GM19193 (cell line): ENCODE measurements around the gene PLTP.
A peak's percentile ranks its signal among the peaks of the same experiment; 100 is the strongest.

ENCODE experiments used
- POLR2A ChIP-seq: IDR thresholded peaks from 4 replicates; pipeline ENCODE4 v1.6.1; 2011; ENCODE audit not compliant: insufficient read depth, insufficient read length; ENCODE audit errors: extremely low read depth

The PLTP gene

DNA sequence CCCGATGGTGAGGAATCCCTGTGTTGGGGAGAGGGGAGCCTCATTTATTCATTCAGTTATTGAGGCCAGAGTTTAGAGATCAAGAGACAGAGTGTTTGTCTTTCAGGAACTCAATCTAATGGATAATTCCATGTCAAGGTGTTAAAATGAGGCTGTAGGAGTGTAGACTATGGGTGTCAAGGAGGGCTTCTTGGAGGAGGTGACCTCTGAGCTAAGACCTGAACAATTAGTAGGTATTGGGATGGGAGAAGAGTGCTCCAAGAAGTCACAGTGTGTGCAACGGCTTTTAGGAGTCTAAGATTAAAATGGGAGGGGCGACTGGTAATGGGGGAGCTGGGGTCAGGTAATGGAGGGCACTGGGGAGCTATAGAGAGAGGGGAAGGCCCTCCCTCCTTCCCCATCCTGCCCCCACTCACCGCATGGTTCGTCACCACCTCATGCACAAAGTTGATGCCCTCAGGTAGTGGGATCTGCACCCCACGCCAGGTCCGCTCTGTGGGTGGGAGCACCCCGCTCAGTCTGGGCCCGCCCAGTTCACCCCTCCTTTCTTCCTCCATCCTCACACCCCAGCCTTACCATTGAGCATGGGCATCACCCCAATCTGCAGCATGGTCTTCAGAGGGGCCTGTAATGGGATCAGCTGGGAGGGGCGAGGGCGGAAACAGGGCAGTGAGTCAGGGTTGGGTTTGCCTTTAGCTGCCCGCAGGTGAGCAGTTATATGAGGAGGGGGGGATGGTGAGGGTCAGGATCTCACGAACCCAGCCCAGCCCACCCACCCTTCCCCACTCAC, 12.7 kb downstream of the PLTP start:
- TF ChIP-seq POLR2A, result no peak

DNA sequence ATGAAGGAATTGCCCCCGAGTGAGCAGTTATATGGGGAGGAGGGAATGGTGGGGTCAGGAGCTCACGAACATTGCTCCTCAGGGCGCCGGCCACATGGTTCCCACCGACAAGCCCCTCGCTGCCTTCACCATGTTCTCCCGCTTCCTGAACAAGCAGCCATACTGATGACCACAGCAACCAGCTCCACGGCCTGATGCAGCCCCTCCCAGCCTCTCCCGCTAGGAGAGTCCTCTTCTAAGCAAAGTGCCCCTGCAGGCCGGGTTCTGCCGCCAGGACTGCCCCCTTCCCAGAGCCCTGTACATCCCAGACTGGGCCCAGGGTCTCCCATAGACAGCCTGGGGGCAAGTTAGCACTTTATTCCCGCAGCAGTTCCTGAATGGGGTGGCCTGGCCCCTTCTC, 13.7 kb downstream of the PLTP start:
- no peak for TF ChIP-seq POLR2A

DNA sequence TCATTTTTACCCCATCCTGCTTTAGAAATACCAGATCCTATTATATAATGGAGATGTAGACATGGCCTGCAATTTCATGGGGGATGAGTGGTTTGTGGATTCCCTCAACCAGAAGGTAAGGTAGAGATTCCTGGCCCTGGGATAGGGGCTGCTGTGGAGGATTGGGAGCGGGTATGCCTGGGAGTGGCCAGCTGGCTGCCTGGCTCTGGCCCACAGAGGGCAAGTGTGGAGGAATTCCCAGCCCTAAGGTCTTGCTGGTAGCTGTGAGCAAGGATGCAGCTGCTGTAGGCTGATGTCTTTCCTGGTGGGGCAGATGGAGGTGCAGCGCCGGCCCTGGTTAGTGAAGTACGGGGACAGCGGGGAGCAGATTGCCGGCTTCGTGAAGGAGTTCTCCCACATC, 14.3 kb downstream of the PLTP start:
- no peak for TF ChIP-seq POLR2A

DNA sequence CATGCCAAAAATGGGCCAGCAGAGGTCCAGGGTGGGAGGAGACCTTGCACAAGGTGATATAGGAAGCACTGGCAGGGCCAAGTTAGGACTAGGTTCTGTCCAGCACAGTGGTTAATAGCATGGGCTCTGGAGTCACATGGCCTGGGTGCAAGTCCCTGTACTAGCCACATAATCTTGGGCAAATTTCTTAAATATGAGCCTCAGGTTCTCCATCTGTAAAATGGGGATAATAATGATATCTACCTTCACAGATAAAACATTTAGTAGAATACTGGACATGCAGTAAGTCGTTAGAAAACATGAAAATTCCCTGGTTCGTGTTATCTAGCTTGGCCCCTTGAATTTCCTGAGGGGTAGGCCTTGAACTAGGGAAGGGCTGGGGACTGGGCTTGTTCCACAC, 14.7 kb downstream of the PLTP start:
- TF ChIP-seq POLR2A, result no peak

DNA sequence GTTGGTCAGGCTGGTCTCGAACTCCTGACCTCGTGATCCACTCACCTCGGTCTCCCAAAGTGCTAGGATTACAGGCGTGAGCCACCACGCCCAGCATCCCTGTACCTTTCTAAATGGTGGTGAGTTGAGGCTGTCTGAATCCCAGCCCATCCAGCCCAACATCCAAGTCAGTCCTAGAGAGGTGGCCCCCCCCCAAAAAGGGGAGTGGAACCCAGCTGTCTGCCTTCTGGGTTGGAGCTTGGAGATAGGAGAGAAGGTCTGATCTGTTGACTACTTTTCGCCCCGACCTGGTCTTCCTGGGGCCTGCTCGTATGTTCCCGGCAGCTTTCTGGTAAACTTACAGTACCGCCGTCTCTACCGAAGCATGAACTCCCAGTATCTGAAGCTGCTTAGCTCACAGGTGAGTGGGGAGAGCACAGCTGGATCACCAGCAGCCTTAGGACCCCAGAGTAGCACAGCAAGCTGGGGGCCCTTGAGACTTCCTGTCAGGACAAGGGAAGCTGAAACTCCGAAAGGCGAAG, 15.3 kb downstream of the PLTP start:
- TF ChIP-seq POLR2A, result no peak

DNA sequence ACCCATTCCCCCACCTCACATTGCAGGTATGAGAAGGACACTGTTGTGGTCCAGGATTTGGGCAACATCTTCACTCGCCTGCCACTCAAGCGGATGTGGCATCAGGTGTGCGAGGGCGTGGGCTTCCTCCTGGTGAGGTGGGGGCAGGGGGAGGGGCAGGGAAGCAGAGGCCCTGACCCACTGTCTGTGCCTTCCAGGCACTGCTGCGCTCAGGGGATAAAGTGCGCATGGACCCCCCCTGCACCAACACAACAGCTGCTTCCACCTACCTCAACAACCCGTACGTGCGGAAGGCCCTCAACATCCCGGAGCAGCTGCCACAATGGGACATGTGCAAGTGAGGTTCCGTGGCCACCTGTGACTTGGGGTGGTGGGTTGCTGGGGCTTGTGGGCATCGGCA, 17.2 kb downstream of the PLTP start:
- TF ChIP-seq POLR2A, result no peak

DNA sequence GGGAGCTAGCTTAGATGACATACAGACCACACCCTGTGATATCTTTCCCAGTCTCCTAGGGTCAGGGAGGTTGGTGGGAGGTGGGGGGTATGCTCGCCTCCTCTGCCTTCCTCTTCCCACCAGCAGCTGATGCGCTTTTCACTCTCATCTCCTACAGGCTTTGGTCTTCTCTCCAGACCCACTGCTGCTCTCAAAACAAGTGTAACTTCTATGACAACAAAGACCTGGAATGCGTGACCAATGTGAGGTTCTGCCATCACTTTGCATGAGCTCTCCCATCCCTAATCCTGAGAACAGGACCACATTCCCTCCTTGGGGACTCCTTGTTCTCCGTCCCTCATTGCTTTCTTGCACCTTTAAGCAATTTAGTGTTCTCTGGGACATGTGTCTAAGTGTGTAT, 18.1 kb downstream of the PLTP start:
- TF ChIP-seq POLR2A, result no peak

DNA sequence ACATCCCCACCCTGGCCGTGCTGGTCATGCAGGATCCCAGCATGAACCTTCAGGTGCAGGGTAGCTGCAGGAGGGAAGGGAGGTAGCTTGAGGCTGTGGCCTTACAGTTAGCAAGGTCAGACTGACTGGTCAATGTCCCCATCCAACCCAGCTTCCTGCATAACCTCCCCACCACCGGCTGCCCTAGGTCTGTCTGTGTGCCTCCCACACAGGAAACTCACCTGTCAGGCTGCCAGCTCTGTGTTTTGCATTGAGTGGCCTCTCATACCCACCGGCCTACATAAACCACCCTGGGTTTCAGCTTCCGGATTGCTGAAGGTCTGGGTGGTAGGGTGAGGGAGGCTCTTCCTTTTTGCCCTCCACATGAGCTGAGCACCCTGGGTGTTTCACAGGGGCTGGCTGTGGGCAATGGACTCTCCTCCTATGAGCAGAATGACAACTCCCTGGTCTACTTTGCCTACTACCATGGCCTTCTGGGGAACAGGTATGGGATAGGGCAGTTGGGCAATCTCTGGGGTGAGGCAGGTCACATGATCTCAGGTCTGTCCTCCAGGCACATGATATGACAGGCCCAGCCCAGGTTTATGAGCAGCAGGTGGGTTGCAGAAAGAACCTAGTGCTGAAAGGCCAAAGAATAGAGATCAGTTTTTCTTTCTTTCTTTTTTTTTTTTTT, 19.0 kb downstream of the PLTP start:
- TF ChIP-seq POLR2A, result no peak

DNA sequence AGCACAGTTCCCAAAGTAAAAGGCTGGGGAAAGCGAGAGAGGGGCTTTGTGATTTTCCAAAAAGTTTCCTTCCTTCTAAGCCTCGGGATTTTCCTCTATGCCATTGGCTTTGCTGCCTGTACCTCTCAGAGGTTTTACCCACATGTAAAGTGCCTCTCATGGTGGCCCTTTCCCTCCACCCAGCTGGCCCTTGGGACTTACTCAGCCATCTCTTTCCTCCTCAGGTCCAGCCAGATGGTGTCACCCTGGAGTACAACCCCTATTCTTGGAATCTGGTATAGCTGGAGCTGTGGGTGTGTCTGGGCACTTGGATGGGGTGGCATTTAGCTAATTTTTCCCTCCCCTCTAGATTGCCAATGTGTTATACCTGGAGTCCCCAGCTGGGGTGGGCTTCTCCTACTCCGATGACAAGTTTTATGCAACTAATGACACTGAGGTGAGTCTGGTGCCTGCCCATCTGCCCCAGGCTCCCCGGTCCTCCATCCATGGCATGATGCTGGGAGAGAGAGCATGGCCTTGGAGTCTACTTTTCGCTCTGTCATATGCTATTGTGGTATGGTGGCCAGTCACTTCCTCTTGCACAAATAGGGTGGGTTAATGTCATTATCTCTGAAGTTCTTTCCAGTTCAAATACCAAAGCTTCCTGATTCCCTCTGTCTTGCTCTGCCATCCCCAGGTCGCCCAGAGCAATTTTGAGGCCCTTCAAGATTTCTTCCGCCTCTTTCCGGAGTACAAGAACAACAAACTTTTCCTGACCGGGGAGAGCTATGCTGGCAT, 19.7 kb downstream of the PLTP start:
- no peak for TF ChIP-seq POLR2A

DNA sequence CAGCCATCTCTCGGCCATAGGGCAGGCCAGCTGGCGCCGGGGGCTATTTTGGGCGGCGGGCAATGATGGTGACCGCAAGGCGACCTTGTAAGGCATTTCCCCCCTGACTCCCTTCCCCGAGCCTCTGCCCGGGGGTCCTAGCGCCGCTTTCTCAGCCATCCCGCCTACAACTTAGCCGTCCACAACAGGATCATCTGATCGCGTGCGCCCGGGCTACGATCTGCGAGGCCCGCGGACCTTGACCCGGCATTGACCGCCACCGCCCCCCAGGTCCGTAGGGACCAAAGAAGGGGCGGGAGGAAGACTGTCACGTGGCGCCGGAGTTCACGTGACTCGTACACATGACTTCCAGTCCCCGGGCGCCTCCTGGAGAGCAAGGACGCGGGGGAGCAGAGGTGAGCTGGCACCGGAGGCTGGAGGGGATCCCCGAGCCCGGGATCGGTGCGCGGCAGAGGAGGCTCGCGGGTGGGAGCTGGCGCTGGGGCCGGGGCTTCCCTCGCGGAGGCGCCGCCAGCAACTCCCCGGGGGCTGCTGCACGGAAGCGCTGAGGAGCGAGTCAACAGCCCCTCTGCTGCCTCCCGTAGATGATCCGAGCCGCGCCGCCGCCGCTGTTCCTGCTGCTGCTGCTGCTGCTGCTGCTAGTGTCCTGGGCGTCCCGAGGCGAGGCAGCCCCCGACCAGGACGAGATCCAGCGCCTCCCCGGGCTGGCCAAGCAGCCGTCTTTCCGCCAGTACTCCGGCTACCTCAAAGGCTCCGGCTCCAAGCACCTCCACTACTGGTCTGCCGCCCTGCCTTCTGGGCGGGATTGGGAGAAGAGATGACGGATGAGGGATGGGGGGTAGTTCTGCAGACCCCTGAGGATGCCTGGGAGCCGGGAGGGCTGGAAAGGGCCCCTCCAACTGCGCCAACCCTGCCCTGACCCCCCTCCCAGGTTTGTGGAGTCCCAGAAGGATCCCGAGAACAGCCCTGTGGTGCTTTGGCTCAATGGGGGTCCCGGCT, 20.7 kb downstream of the PLTP start, which contains the start of the genes CTSA and NEURL2:
CTSA (plus strand) TSS at position 351 of the 999 bp plus-strand sequence; CDS start at position 585, 234 bp downstream.
NEURL2 (minus strand) TSS at position 224 of the 999 bp plus-strand sequence; CDS start at position 7, 217 bp downstream.
- TF ChIP-seq POLR2A, result peak; percentile 79

DNA sequence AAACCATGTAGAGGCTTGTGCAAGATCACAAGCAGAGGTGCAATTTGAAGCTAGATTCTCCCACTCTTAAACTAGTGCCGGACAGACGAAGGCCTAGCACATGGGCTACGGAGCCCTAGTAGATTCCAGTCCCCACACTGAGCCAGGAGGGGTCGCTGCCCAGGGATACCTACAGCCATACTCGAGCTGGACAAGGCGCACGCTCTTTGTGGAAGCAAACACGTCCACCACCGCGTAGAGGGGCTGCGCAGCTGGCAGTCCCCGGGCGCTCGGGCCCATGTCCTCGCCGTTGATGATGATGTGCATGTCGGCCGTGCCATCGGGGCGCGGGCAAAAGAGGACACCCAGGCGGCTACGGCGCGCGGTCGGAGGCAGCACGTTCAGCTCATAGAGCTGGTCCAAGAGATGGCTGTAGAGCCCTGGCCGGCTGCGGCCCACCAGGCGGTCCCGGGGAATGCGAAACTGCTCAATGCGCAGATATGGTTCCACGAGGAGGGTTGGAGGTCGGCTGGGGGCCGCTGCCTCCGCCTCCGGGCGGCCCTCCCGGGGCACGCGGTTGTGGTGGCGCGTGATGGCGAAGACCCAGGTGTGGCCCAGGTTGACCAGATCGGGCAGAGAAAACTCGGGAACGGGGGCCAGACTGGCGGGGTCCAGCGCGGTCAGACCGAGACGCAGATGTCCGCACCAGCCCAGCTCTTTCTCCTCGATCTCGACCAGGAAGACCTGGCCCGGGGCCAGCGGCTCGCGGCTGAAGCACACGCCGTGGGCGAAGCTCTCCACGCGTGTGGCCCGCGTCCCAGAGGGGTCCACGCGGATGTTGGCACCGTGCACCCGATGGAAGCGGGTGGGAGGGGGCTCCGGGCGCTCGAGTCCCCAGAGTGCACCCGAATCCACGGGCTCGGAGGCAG, 21.6 kb downstream of the PLTP start:
- TF ChIP-seq POLR2A, result no peak

DNA sequence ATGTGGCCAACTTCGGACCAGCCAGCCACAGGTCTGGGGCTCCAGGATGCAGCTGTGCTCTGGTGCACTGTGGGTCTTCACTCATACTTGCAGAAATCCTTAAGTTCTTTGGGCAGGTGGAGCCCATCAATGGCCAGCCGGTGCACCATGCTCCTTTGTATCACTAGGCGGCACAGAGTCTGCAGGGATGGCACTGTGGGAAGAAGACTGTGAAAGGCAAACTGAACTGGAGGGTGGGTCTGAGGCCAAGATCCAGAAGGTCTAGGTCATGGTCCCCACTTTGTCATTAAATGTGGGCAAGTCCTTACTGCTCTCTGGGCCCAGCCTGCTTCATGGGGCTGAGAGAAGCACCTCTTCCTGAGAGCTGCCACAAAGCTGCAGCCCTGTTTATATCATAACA, 23.3 kb downstream of the PLTP start:
- TF ChIP-seq POLR2A, result no peak

DNA sequence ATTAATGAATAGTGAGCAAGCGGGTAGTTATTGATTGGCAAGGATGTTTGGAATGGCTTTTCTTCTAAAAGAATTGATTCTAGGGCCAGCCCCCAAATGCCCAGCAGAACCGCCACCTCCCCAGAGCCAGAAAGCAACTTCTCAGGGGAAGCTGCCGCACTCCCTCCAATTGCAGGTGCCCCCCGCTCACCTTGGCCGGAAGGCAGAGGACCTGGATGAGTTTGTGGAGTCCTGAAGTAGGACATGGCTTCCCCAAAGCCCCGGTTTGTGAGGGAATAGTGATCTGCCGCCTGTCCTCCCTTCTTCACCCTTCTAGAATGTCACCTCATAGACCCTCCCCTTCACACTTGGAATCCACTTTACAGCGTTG, 24.6 kb downstream of the PLTP start, which contains the start of gene SPATA25:
SPATA25 (minus strand) TSS at position 277 of the 370 bp plus-strand sequence; CDS start at position 245, 32 bp downstream.
- TF ChIP-seq POLR2A, result no peak
